Stimulated activated CD8-positive, alpha-beta memory T cell treated with anti-CD3 and anti-CD28 coated beads, Interleukin-12 subunit alpha, Interleukin-12 subunit beta, amount 100 ng/mL, for 24 hours (primary cell): ENCODE results near the gene COL15A1.

ENCODE experiments used
- DNase-seq: peaks from one replicate; pipeline ENCODE4 v3.0.0-alpha.2; 2020; ENCODE audit errors: extremely low read depth

Gene COL15A1

GRCh38 chr9:98972716-98973115 lies 29.0 kb downstream of the COL15A1 start:
- DNase-seq, result no peak

GRCh38 chr9:98973171-98973570 lies 29.5 kb downstream of the COL15A1 start:
- no peak for DNase-seq

- DNase-seq, result no peak
Observed at GRCh38 chr9:98973576-98973975, 29.9 kb downstream of the COL15A1 start.

GRCh38 chr9:98974106-98974505 lies 30.4 kb downstream of the COL15A1 start:
- no peak for DNase-seq

DNA sequence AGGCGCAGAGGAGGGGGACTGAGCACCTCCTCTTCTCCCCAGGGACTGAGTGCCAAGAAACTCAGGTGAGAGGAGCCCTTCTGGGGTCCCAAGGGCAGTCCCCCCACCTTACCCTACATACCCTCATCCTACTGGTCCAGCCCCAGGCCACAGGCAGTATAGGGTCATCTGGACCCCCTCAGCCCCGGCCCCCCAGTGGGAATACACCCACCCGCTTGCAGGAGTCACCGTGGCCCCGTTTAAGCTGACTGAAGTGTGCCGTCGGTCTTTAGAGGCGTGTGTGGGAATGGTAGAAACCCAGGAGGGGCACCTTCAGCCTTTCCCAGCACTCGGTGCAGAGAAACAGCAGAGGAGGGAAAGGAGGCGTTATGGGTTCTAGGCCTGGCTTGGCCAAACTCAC lies 30.8 kb downstream of the COL15A1 start:
- no peak for DNase-seq

DNA sequence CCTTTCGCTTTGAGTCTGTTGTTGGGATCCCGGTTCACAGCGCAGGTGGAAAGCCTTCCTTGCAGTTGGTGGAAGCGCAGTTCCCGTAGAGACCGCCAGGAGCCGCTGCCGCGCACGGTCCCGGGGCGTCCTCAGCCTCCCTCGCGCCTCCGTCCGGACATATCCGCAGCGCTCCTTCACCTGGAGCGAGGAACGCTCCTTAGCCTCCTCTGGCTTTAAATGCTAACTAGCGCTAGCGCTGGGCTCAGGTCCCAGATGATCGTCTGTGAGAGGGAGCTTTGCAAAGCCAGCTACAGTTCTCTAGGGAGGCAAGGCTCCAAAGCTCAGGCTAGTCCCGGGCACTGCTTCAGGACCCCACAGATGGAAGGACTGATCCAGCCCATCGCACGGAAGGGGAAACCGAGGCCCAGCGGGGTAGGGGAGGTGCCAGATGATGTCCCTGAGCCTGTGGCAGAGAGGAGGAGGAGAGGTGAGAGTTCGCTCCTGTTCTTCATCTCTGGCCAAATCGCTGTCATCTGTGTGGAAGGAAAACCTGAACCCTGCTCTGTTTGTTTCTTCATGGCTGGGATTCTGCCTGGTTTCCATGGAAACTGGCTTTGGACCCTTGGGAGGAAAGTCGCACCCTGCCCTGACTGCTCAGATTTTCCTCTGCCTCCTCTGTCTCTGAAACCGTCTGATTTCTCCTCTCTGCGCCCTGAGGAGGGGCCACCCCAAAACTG lies 31.4 kb downstream of the COL15A1 start:
- DNase-seq, result peak; percentile 45

GRCh38 chr9:98975838-98976237 lies 32.1 kb downstream of the COL15A1 start:
- DNase-seq, result no peak

DNA sequence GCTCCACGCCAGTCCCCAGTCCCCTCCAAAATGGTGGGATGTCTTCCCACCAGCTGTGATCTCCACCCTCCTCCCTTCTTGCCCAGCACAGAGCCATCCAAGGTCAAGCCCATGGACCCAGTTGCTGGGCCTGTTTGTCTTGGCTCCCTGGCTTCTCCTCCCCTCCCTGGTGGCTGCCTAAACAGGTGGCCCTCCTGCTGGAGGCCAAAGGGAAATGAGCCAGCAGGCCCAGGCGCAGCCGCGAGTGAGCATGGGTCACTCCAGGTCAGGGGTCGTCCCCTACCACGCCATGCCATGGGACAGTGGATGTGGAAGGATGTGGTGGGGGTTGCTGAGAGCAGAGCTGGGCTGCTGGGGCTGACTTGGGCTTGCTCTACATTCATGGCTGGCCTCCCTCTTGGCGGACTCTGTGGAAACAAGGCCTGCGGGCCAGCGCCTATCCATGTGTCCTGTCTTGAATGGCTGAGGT lies 33.6 kb downstream of the COL15A1 start:
- DNase-seq, result no peak

- DNase-seq, result no peak
Observed at GRCh38 chr9:98977813-98978212, 34.1 kb downstream of the COL15A1 start.

- no peak for DNase-seq
Observed at GRCh38 chr9:98978231-98978681, 34.5 kb downstream of the COL15A1 start.

- no peak for DNase-seq
Observed at GRCh38 chr9:98980291-98980690, 36.6 kb downstream of the COL15A1 start.

GRCh38 chr9:98983295-98984268 lies 39.9 kb downstream of the COL15A1 start:
- DNase-seq, result no peak

DNA sequence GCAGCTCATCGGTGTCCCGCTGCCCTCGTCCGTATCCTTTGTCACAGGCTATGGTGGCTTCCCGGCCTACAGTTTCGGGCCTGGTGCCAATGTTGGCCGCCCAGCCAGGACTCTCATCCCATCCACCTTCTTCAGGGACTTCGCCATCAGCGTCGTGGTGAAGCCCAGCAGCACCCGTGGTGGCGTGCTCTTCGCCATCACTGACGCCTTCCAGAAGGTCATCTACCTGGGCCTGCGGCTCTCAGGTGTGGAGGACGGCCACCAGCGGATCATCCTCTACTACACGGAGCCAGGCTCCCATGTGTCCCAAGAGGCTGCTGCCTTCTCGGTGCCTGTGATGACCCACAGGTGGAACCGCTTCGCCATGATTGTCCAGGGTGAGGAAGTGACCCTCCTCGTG lies 41.9 kb downstream of the COL15A1 start:
- no peak for DNase-seq

GRCh38 chr9:98986866-98987651 lies 43.4 kb downstream of the COL15A1 start:
- no peak for DNase-seq

DNA sequence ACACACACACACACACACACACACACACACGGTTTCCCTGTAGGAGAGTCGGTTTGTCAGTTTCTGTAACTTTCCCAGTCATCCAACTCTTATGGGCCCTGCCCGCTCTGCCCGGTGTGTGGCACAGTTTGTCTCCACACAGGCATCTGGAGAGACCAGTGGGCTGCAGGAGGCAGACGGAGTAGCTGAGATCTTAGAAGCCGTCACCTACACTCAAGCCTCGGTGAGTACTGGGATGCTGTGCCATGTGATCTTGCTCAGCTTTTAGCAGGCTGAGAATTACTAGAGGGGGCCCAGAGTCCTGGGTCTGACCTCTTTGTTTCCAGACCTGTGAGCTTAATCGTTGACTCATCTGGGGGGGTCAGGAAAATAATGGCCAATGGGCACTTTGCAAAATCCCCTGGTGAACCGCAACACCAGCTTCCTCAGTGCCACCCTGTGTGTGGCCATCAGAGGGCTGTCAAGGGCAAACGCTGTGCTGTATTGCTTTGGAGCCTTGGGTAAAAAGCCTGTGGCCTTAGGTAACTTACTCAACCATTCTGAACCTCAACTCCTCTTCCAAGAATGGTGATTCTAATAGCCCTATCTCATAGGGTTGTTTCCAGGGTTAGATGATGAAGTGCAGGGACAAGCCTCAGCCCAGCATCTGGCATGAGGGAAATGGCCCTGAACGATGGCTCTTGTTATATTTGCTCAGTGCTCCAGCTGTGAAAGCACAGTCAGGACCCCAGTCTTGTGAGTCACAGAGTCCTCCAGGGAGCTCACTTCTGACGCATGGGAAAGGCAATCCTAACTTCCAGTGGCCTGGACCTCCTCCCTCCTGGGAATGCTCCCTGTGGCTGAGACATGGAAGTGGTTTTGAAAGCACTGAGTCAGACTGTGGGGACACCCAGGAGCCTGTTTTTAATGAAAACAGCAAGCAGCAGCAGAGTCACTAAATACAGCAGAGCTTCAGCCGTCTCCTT lies 45.6 kb downstream of the COL15A1 start:
- no peak for DNase-seq

DNA sequence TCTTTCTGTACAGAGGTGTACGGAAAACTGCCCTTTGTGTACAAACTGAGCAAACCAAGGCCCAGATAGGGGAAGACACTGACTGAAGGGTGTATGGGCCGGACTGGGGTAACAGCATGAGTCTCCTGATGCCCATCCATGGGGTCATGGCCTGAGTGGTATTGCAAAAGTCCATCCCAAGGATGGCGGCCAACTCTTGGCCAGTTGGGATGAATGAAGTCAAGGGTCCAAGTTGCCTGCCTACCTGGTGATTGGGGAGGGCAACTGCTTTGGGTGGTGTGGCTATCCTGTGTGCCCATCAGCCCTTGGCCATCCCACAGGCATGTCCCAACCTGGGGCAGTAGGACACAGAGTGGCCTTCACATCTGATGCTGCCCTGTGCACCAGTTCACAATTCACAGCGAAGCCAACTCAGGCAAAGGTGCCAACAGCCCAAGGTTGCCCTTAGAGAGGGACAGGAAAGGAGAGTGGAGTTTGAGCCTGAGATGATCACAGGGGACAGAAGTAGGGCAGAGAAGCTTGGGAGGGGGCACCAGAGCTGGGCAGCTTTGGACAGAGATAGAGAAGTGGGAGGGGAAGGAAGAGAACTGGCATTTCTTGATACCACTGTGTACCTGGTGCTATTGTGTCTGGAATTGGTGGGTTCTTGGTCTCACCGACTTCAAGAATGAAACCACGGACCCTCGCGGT lies 46.6 kb downstream of the COL15A1 start:
- DNase-seq, result no peak

DNA sequence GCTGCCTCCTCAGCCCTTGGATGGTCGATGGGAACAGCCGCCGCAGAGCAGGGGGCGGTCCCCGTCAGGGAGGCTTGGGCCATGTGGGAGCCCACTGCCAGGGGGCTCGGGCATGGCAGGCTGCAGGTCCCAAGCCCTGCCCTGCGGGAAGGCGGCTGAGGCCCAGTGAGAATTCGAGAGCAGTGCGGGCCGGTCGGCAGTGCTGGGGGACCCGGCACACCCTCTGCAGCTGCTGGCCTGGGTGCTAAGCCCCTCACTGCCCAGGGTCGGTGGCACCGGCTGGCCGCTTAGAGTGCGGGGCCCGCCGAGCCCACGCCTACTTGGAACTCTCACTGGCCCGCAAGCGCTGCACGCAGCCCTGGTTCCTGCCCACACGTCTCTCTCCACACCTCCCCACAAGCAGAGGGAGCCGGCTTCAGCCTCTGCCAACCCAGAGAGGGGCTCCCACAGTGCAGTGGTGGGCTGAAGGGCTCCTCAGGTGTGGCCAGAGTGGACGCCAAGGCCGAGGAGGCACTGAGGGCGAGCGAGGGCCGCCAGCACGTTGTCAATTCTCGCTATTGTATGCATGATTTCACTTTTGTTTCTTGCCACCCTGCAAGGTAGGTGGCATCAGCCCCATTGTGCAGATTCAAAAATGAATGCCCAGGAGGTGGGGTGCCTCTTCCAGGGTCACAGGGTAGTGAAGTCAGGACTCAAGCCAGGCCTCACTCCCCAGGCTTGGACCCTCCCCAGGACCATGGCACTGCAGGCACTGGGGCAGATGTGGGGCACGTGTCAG lies 48.6 kb downstream of the COL15A1 start:
- DNase-seq, result no peak

DNA sequence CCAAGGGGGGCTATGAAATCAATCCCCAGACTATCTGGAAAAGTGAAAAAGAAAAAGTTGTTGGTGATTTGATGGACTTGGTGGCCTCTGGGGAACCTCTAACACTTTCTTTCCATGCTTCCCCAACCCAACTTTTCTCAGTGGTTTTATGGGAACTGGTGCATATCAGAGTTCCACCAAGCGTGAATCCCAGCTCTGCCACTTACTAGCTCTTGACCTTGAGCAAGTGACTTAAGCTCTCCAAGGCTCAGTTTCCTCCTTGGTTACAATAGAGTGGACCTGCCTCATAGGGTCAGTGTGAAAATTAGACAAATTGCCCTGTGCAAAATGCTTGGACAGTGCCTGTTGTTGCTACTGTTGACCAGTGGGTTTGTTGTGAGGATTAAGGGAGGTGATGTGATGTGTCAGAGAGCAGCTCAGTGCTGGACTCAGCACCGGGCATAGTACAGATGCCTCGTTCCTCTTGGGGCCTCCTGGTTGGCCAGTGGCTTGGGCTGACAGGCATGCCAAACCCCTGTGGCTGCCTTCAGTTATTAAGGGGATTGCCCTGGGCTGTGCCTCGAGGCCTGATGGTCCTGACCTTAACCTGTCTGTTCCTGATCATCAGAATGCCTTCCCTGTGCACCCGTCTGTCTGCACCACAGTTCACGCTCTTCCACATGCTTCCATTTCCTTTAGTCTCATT lies 49.3 kb downstream of the COL15A1 start:
- no peak for DNase-seq

GRCh38 chr9:98993570-98993945 lies 49.9 kb downstream of the COL15A1 start:
- DNase-seq, result no peak
